GM12864 (cell line): ENCODE data around the gene NCBP3.

Source experiments
- DNase-seq: peaks from one replicate; pipeline ENCODE4 v3.0.0-alpha.2; 2011; ENCODE audit warnings: low read depth
- H3K4me3 ChIP-seq: 2 replicates; pipeline ENCODE4 v1.5.1; 2011; ENCODE audit warnings: mild to moderate bottlenecking, low read depth, low read length, control low read depth
- TF ChIP-seq, protein P1 (sequence below): IDR thresholded peaks from 2 replicates; pipeline ENCODE4 v1.5.1; 2011; ENCODE audit warnings: low read depth, mild to moderate bottlenecking, moderate library complexity, low read length, control low read depth, inconsistent platforms; ENCODE audit errors: missing control alignments

Gene NCBP3

DNA sequence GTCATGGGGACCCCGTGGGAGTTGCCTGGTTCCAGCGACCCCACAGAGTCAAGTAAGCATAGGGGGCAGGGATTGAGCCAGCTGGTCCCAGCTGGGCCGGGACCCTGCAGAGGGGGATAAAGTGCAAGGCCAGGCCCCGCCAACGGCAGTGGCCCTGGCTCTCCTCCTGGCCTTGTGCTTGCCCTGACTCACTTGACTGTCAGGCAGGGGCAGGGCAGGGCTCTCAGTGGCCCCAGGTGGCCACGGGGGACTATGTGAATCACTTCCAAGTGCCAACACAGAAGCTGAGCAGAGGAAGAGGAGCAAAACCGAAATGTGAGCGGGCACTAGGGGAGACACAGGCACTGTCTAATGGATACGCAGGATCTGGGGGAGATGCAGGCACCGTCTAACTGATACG is 21.6 kb upstream of the NCBP3 start:
- DNase-seq, result no peak
- TF ChIP-seq, protein P1, sequence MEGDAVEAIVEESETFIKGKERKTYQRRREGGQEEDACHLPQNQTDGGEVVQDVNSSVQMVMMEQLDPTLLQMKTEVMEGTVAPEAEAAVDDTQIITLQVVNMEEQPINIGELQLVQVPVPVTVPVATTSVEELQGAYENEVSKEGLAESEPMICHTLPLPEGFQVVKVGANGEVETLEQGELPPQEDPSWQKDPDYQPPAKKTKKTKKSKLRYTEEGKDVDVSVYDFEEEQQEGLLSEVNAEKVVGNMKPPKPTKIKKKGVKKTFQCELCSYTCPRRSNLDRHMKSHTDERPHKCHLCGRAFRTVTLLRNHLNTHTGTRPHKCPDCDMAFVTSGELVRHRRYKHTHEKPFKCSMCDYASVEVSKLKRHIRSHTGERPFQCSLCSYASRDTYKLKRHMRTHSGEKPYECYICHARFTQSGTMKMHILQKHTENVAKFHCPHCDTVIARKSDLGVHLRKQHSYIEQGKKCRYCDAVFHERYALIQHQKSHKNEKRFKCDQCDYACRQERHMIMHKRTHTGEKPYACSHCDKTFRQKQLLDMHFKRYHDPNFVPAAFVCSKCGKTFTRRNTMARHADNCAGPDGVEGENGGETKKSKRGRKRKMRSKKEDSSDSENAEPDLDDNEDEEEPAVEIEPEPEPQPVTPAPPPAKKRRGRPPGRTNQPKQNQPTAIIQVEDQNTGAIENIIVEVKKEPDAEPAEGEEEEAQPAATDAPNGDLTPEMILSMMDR, result no peak

DNA sequence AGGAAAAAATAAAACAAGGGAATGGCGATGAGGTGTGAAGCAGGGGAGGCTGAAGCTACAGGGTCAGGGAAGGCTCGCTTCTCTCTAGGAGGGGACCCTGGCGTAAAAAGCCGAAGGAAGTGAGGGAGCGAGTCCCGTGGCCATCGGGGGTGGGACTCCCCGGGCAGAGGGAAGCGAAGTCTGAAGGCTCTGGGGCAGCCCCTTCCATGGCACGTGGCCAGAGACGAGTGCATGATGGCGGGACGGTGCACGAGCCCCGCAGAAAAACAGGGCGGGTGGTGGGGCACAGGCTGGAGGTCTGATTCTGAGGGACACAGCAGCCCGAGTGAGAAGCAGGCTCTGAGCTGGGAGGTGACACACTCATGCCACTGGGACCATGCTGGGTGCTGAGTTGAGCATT is 21.1 kb upstream of the NCBP3 start:
- DNase-seq, result no peak
- H3K4me3 ChIP-seq, result no peak overlapping the region
- TF ChIP-seq, protein P1, result no peak

More for the DNA sequence above, 21.6 kb upstream of the NCBP3 start:
- H3K4me3 ChIP-seq, result no peak overlapping the region

DNA sequence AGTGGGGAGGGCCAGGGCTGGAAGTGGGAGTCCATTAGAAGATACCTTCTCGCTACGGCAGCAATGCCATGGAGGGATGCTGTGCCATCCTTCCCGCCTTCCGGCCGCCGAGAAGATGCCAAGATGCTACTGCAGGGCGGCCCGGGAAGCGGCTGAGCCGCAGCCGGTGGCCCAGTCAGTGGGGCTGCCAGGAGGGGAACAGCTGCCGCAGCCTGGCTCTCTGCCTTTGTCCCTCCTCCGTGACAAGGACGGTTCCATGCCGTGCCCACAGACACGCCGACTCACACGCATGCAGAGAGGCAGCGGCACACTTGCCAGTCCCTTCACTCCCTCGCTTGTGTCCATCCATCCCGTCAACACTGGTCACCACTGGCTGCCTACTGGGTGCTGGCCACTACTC is 20.2 kb upstream of the NCBP3 start:
- no peak for DNase-seq
- TF ChIP-seq, protein P1, result no peak
- no peak overlapping the region for H3K4me3 ChIP-seq

DNA sequence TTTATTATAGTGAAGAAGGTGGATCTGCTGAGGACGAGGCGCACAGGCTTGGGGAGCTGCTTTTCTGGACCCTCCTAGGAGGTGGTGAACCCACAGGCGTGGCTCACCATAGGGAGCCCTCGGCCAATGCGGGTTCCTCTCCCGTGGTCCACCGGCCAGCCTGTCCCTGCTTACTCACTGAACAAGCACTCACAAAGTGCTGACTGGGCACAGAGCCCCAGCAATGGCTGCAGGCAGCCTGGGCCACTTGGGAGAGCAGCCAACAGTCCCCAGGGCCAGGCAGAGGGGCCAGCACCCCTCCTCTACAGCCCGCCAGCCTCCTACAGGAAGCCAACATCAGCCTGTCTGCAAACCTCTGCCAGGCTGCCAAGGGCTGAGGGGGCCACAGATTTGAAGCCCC is 19.1 kb upstream of the NCBP3 start:
- TF ChIP-seq, protein P1, result no peak
- no peak for DNase-seq

DNA sequence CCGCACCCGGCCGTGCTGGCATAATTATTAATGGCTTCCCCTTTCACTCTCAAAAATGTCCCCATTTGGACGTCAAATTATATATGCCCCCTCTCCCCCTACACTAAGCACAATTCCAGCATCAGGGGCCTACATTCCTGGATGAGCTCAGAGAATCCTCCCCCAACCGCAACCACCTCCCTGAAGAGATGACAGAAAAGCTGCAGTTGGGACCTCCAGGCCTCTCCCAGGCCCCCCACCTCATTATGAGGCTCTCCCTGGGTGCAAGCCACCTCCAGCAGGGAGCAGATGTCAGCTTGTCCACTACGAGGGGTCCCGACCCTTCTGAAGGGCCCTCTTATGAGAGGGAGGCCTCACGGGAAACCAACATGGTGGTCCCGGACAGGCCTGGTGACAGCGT is 18.5 kb upstream of the NCBP3 start:
- DNase-seq, result no peak
- H3K4me3 ChIP-seq, result no peak overlapping the region
- TF ChIP-seq, protein P1, result no peak

More for the DNA sequence above, 19.1 kb upstream of the NCBP3 start:
- H3K4me3 ChIP-seq, result no peak overlapping the region

DNA sequence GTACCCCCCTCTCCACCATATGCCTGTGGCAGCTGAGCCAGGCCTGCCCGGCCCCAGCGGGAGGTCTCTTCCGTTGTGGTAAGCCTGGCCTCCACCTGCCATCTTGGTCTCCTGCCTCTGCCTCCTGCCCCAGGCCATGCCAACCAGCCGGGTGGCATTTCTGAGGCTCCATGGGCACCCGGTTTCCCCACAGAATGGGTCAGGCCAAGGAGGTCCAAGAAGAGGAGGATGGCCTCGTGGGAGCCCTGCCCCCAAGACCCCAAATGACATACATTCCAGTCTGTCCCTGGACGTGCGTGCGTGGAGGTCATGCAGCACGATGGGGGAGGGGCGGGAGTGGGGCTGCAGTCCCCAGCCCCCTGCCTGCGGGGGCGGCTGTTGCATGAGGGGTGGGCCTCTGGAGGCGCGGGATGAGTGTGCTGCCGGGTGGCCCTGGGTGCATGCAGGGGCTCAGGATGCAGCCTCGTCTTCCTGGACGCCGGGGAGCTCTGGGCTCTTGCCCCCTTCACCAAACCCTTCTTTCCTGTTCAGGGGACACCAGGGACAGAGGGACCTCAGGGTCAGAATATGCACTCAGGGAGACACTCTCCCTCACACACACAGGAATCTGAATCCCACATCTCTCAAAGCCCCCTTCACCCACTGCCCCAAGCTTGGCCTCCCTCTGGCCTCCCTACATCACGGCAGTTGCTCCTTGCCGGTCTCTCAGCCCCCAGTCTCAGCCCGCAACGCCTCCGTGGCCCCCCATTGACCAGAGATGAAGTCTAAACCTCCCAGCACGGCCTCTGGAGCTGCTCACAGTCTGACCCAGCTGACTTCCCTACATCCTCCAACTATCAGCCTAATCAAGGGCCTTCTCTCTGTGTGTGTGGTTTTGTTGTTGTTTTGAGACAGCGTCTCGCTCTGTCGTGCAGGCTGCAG is 16.0 kb upstream of the NCBP3 start:
- H3K4me3 ChIP-seq, result no peak overlapping the region
- DNase-seq, result no peak
- TF ChIP-seq, protein P1, result no peak
